ENCODE measurements around the gene ANKRD44. TPM values are rescaled to one million over a fixed set of nuclear protein-coding genes. Genes with fewer than 3 reads are reported as not detected.

The ANKRD44 gene
- total RNA-seq, 1 experiment from 2014 or later, result 7.8 TPM

DNA sequence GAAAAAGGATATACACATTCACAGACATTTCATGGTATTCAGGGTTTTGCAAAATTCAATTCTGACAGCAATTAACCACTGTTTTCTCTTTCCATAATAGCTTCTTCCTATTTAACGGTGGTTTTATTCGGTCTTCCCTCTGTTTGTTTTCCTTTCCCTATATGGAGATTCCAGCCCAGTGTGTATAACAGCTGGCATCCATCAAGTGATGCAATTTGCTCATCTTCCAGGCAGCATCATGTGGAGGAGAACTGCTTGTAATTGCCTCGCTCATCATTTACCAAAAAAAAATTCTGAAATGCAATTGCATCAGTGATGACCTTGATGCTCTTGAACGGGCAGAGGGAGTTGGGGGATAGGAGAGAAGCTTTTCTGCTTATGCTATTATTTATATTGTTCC lies 218.1 kb downstream of the ANKRD44 start:
- no TSS peak for BruUV-seq (replicated peaks)

DNA sequence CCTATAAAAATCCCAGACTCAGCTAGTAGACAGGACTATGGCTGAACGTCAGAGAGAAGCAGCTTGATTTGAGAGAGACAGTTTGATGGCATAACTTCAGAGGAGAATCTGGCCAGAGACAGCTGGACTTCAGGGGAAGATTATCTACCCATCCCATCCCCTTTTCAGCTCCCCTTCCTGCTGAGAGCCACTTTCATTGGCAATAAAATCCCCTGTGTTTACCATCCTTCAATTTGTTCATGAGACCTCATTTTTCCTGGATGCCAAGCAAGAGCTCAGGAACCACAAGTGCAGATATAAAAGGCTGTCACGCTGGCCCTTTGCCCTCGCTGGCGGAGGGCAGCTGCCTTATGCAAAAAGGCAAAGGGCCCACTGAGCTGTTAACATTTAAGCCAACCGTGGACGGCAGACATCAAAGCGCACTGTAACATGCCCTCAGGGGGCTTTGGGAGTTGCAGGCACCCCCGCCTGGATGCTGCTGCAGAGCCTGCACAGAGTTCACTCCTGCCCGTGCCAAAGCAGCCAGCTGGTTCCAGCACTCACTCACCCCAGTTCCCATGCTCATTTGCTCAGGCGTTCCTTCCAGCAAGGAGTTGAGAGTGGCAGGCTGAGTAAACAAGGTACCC lies 219.7 kb downstream of the ANKRD44 start:
- in situ Hi-C loops (cut with HindIII; ENCODE audit: low pct_unique_long_range_greater_than_20kb, low sequenced_read_pairs) (no loop called here), intact Hi-C loops (cut with micrococcal nuclease; ENCODE audit: unreplicated experiment) (no loop called here)
- ChIA-PET CTCF (no interaction called here), POLR2A (no interaction called here)
- no peak for TF ChIP-seq TCF7L2 (IDR thresholded peaks at IDR 0.05; ENCODE audit: low read depth, low read length)
- TF ChIP-seq, protein P1, sequence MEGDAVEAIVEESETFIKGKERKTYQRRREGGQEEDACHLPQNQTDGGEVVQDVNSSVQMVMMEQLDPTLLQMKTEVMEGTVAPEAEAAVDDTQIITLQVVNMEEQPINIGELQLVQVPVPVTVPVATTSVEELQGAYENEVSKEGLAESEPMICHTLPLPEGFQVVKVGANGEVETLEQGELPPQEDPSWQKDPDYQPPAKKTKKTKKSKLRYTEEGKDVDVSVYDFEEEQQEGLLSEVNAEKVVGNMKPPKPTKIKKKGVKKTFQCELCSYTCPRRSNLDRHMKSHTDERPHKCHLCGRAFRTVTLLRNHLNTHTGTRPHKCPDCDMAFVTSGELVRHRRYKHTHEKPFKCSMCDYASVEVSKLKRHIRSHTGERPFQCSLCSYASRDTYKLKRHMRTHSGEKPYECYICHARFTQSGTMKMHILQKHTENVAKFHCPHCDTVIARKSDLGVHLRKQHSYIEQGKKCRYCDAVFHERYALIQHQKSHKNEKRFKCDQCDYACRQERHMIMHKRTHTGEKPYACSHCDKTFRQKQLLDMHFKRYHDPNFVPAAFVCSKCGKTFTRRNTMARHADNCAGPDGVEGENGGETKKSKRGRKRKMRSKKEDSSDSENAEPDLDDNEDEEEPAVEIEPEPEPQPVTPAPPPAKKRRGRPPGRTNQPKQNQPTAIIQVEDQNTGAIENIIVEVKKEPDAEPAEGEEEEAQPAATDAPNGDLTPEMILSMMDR (IDR thresholded peaks at IDR 0.05), result no peak
- TF ChIP-seq POLR2AphosphoS5 (IDR thresholded peaks at IDR 0.05; ENCODE audit: low read depth, low read length), result no peak
- TF ChIP-seq, protein P2, sequence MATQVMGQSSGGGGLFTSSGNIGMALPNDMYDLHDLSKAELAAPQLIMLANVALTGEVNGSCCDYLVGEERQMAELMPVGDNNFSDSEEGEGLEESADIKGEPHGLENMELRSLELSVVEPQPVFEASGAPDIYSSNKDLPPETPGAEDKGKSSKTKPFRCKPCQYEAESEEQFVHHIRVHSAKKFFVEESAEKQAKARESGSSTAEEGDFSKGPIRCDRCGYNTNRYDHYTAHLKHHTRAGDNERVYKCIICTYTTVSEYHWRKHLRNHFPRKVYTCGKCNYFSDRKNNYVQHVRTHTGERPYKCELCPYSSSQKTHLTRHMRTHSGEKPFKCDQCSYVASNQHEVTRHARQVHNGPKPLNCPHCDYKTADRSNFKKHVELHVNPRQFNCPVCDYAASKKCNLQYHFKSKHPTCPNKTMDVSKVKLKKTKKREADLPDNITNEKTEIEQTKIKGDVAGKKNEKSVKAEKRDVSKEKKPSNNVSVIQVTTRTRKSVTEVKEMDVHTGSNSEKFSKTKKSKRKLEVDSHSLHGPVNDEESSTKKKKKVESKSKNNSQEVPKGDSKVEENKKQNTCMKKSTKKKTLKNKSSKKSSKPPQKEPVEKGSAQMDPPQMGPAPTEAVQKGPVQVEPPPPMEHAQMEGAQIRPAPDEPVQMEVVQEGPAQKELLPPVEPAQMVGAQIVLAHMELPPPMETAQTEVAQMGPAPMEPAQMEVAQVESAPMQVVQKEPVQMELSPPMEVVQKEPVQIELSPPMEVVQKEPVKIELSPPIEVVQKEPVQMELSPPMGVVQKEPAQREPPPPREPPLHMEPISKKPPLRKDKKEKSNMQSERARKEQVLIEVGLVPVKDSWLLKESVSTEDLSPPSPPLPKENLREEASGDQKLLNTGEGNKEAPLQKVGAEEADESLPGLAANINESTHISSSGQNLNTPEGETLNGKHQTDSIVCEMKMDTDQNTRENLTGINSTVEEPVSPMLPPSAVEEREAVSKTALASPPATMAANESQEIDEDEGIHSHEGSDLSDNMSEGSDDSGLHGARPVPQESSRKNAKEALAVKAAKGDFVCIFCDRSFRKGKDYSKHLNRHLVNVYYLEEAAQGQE (IDR thresholded peaks at IDR 0.05; ENCODE audit: insufficient read depth in 1 of 2, low read depth in 2 of 2, low read length in 1 of 2), result no peak
- no peak for TF ChIP-seq SIN3A (IDR thresholded peaks at IDR 0.05; ENCODE audit: borderline replicate concordance, insufficient read depth, low read depth, low read length)
- ATAC-seq (no peak), DNase-seq (ENCODE audit: low read depth, low spot score) (no peak)
- H3K36me3 ChIP-seq (ENCODE audit: control insufficient read depth, insufficient read depth, low read length), result no peaks in the 10 kb centered on the region
- H3K4me3 ChIP-seq (ENCODE audit: low read depth in 2 of 2, low read length in 2 of 2), result no peak overlapping the region
- H3K27me3 ChIP-seq (ENCODE audit: control insufficient read depth, insufficient read depth, low read length), result no peaks in the 10 kb centered on the region
- H3K27ac ChIP-seq (ENCODE audit: low read length), result no peak overlapping the region
- no peaks in the 10 kb centered on the region for H3K4me1 ChIP-seq (ENCODE audit: control insufficient read depth, insufficient read depth, low read length)
- no peaks in the 10 kb centered on the region for H3K9me3 ChIP-seq (ENCODE audit: control insufficient read depth, insufficient read depth, low read depth, low read length)
- no TSS peak for BruUV-seq (replicated peaks)

More for the DNA sequence above, 218.1 kb downstream of the ANKRD44 start:
- ChIA-PET POLR2A (no interaction called here), CTCF (no interaction called here)
- TF ChIP-seq, protein P1 (IDR thresholded peaks at IDR 0.05), result no peak
- TF ChIP-seq POLR2AphosphoS5 (IDR thresholded peaks at IDR 0.05; ENCODE audit: low read depth, low read length) (no peak), TCF7L2 (IDR thresholded peaks at IDR 0.05; ENCODE audit: low read depth, low read length) (no peak), SIN3A (IDR thresholded peaks at IDR 0.05; ENCODE audit: borderline replicate concordance, insufficient read depth, low read depth, low read length) (no peak)
- TF ChIP-seq, protein P2 (IDR thresholded peaks at IDR 0.05; ENCODE audit: insufficient read depth in 1 of 2, low read depth in 2 of 2, low read length in 1 of 2), result no peak
- intact Hi-C loops (cut with micrococcal nuclease; ENCODE audit: unreplicated experiment), result no loop called here
- H3K36me3 ChIP-seq (ENCODE audit: control insufficient read depth, insufficient read depth, low read length), result no peaks in the 10 kb centered on the region
- in situ Hi-C loops (cut with HindIII; ENCODE audit: low pct_unique_long_range_greater_than_20kb, low sequenced_read_pairs), result no loop called here
- H3K27ac ChIP-seq (ENCODE audit: low read length), result no peak overlapping the region
- H3K4me1 ChIP-seq (ENCODE audit: control insufficient read depth, insufficient read depth, low read length), result no peaks in the 10 kb centered on the region
- ATAC-seq (no peak), DNase-seq (ENCODE audit: low read depth, low spot score) (no peak)
- no peaks in the 10 kb centered on the region for H3K27me3 ChIP-seq (ENCODE audit: control insufficient read depth, insufficient read depth, low read length)
- H3K4me3 ChIP-seq (ENCODE audit: low read depth in 2 of 2, low read length in 2 of 2), result no peak overlapping the region
- H3K9me3 ChIP-seq (ENCODE audit: control insufficient read depth, insufficient read depth, low read depth, low read length), result no peaks in the 10 kb centered on the region
